ENCODE measurements around the gene IKBKG. TPM values are rescaled to one million over a fixed set of nuclear protein-coding genes. Genes with fewer than 3 reads are reported as not detected.

Gene IKBKG
- polyA plus RNA-seq, 1 donor (not counting 4 experiments of a cell fraction or from before 2014, with no cell fraction given), result 15.1 TPM

GRCh38 chrX:154502098-154502497, 45.3 kb upstream of the IKBKG start:
- no peak overlapping the region for H2AFZ ChIP-seq (ENCODE audit: control insufficient read depth, low read length)
- no peaks in the 10 kb centered on the region for H3K79me2 ChIP-seq (ENCODE audit: control insufficient read depth, insufficient read depth, low read length)
- no peak overlapping the region for H3K27ac ChIP-seq (ENCODE audit: control insufficient read depth, insufficient read depth, low read length)
- H3K9me1 ChIP-seq (ENCODE audit: control insufficient read depth, extremely low read depth, insufficient read depth, low read length), result no peaks in the 10 kb centered on the region
- peaks cover 3% of the 10 kb centered on the region for H3K9me3 ChIP-seq (ENCODE audit: control insufficient read depth, low read depth, low read length)
- dilution Hi-C loops (cut with MboI; ENCODE audit: extremely low pct_ligation_motif_present, low sequenced_read_pairs), result no loop called here
- DNase-seq (ENCODE audit: low read depth, low spot score) (no peak), FAIRE-seq (no peak)
- no peaks in the 10 kb centered on the region for H3K36me3 ChIP-seq (ENCODE audit: control insufficient read depth in 2 of 2, extremely low read depth in 1 of 2, insufficient read depth in 2 of 2, low read length in 2 of 2)
- peaks cover 2% of the 10 kb centered on the region for H3K4me1 ChIP-seq (ENCODE audit: control insufficient read depth, extremely low read depth, insufficient read depth, low read length)
- H4K20me1 ChIP-seq (ENCODE audit: control insufficient read depth, extremely low read depth, insufficient read depth, low read length), result no peaks in the 10 kb centered on the region
- no peaks in the 10 kb centered on the region for H3K27me3 ChIP-seq (ENCODE audit: control insufficient read depth, extremely low read depth, insufficient read depth, low read length)
- H3K4me2 ChIP-seq (ENCODE audit: control insufficient read depth, extremely low read depth, insufficient read depth, low read depth, low read length), result no peak overlapping the region
- H3K9ac ChIP-seq (ENCODE audit: control insufficient read depth, extremely low read depth, insufficient read depth, low read length), result no peak overlapping the region
- no peak overlapping the region for H3K4me3 ChIP-seq (ENCODE audit: control insufficient read depth in 2 of 3, extremely low read depth in 1 of 3, insufficient read depth in 2 of 3, low read depth in 1 of 3, low read length in 3 of 3)
- TF ChIP-seq EZH2 (IDR thresholded peaks at IDR 0.05; ENCODE audit: low read length) (no peak), CTCF (optimal IDR thresholded peaks at IDR 0.05 in 1 of 3, IDR thresholded peaks at IDR 0.05 in 1 of 3, conservative IDR thresholded peaks at IDR 0.05 in 1 of 3; ENCODE audit: extremely low read depth in 1 of 3, insufficient read depth in 2 of 3, low read length in 3 of 3) (no peak)

GRCh38 chrX:154502989-154503388, 44.4 kb upstream of the IKBKG start:
- dilution Hi-C loops (cut with MboI; ENCODE audit: extremely low pct_ligation_motif_present, low sequenced_read_pairs), result no loop called here
- no peak for FAIRE-seq

More at GRCh38 chrX:154502989-154503388, 44.4 kb upstream of the IKBKG start:
- Histone ChIP-seq H3K4me2 (ENCODE audit: control insufficient read depth, extremely low read depth, insufficient read depth, low read depth, low read length) (no peak overlapping the region), H3K27me3 (ENCODE audit: control insufficient read depth, extremely low read depth, insufficient read depth, low read length) (no peaks in the 10 kb centered on the region), H3K4me3 (ENCODE audit: control insufficient read depth in 2 of 3, extremely low read depth in 1 of 3, insufficient read depth in 2 of 3, low read depth in 1 of 3, low read length in 3 of 3) (no peak overlapping the region), H3K9me1 (ENCODE audit: control insufficient read depth, extremely low read depth, insufficient read depth, low read length) (no peaks in the 10 kb centered on the region), H3K27ac (ENCODE audit: control insufficient read depth, insufficient read depth, low read length) (no peak overlapping the region), H4K20me1 (ENCODE audit: control insufficient read depth, extremely low read depth, insufficient read depth, low read length) (no peaks in the 10 kb centered on the region), H3K9me3 (ENCODE audit: control insufficient read depth, low read depth, low read length) (peaks cover 3% of the 10 kb centered on the region), H3K79me2 (ENCODE audit: control insufficient read depth, insufficient read depth, low read length) (no peaks in the 10 kb centered on the region), H3K4me1 (ENCODE audit: control insufficient read depth, extremely low read depth, insufficient read depth, low read length) (no peaks in the 10 kb centered on the region), H2AFZ (ENCODE audit: control insufficient read depth, low read length) (no peak overlapping the region), H3K9ac (ENCODE audit: control insufficient read depth, extremely low read depth, insufficient read depth, low read length) (no peak overlapping the region), H3K36me3 (ENCODE audit: control insufficient read depth in 2 of 2, extremely low read depth in 1 of 2, insufficient read depth in 2 of 2, low read length in 2 of 2) (no peaks in the 10 kb centered on the region)
- no peak for TF ChIP-seq CTCF (optimal IDR thresholded peaks at IDR 0.05 in 1 of 3, IDR thresholded peaks at IDR 0.05 in 1 of 3, conservative IDR thresholded peaks at IDR 0.05 in 1 of 3; ENCODE audit: extremely low read depth in 1 of 3, insufficient read depth in 2 of 3, low read length in 3 of 3)
- no peak for TF ChIP-seq EZH2 (IDR thresholded peaks at IDR 0.05; ENCODE audit: low read length)
- DNase-seq (ENCODE audit: low read depth, low spot score), result no peak
